Dedifferentiated amniotic fluid mesenchymal stem cell (primary cell): ENCODE measurements around the gene TMCO4.

Experiments
- DNase-seq: peaks from one replicate; pipeline ENCODE4 v3.0.0-alpha.2; 2016; ENCODE audit errors: extremely low spot score

The TMCO4 gene

GRCh38 chr1:19775831-19776230 lies 23.9 kb downstream of the TMCO4 start:
- DNase-seq, result no peak

GRCh38 chr1:19775317-19775716 lies 24.4 kb downstream of the TMCO4 start:
- no peak for DNase-seq

GRCh38 chr1:19774180-19774785 lies 25.4 kb downstream of the TMCO4 start:
- DNase-seq, result no peak

GRCh38 chr1:19773485-19773884 lies 26.2 kb downstream of the TMCO4 start:
- no peak for DNase-seq

GRCh38 chr1:19772053-19772452 lies 27.7 kb downstream of the TMCO4 start:
- no peak for DNase-seq

GRCh38 chr1:19771350-19771749 lies 28.4 kb downstream of the TMCO4 start:
- no peak for DNase-seq

GRCh38 chr1:19770436-19771190 lies 29.1 kb downstream of the TMCO4 start:
- no peak for DNase-seq

GRCh38 chr1:19769211-19769932 lies 30.3 kb downstream of the TMCO4 start:
- DNase-seq, result no peak

- DNase-seq, result no peak
These were observed 31.1 kb downstream of the TMCO4 start for GRCh38 chr1:19768353-19769210.

- DNase-seq, result peak; percentile 86
These were observed 34.1 kb downstream of the TMCO4 start for GRCh38 chr1:19765623-19766022.

GRCh38 chr1:19764848-19765247 lies 34.9 kb downstream of the TMCO4 start:
- DNase-seq, result no peak

GRCh38 chr1:19762175-19762779 lies 37.4 kb downstream of the TMCO4 start:
- no peak for DNase-seq

GRCh38 chr1:19759740-19760089 lies 40.0 kb downstream of the TMCO4 start:
- no peak for DNase-seq

GRCh38 chr1:19758227-19758830 lies 41.4 kb downstream of the TMCO4 start:
- DNase-seq, result no peak

GRCh38 chr1:19757641-19758040 lies 42.1 kb downstream of the TMCO4 start:
- DNase-seq, result no peak

GRCh38 chr1:19756480-19756879 lies 43.2 kb downstream of the TMCO4 start:
- no peak for DNase-seq

- DNase-seq, result no peak
These were observed 45.2 kb downstream of the TMCO4 start for GRCh38 chr1:19754482-19754881.

- DNase-seq, result no peak
These were observed 47.5 kb downstream of the TMCO4 start for GRCh38 chr1:19752083-19752696.

GRCh38 chr1:19750882-19751276 lies 48.8 kb downstream of the TMCO4 start:
- no peak for DNase-seq

- no peak for DNase-seq
These were observed 49.4 kb downstream of the TMCO4 start for GRCh38 chr1:19750101-19750881.
